K562 (cell line): Measurements from ENCODE around the gene TPGS1. TPM values are rescaled to one million over a fixed set of nuclear protein-coding genes. Genes with fewer than 3 reads are reported as not detected.
A peak's percentile ranks its signal among the peaks of the same experiment; 100 is the strongest.

Experiments used
- CBX1 ChIP-seq: sonication (generic); IDR thresholded peaks from 2 replicates; pipeline ENCODE4 v1.6.1; 2016; ENCODE audit warnings: antibody characterized with exemption, low read depth, mild to moderate bottlenecking
- CBX2 ChIP-seq: fragments of 200-600 bp; sonication (generic); IDR thresholded peaks from one replicate; pipeline ENCODE4 v1.6.1; 2012; ENCODE audit warnings: mild to moderate bottlenecking, low read length, inconsistent platforms; ENCODE audit not compliant: insufficient read depth, poor library complexity, severe bottlenecking
- CLOCK ChIP-seq: fragments of 250-450 bp; sonication (Bioruptor Pico); IDR thresholded peaks from 2 replicates; pipeline ENCODE4 v1.4.0; 2020; ENCODE audit warnings: mild to moderate bottlenecking, moderate library complexity, borderline replicate concordance
- CREB3L1 ChIP-seq: fragments of 450-650 bp; IDR thresholded peaks from 2 replicates; pipeline ENCODE4 v1.6.1; 2014; ENCODE audit warnings: low read depth, mild to moderate bottlenecking, moderate library complexity, borderline replicate concordance
- CREM ChIP-seq: IDR thresholded peaks from 2 replicates; pipeline ENCODE4 v1.6.1; 2014; ENCODE audit warnings: antibody characterized with exemption, low read depth
- E2F6 ChIP-seq, 2 experiments: IDR thresholded peaks; 2 replicates each; pipeline ENCODE4 v1.6.1; 2011; ENCODE audit warnings: borderline replicate concordance in 1 of 2, control low read depth in 1 of 2, low read depth in 1 of 2, low read length in 1 of 2, mild to moderate bottlenecking in 1 of 2, mixed read lengths in 1 of 2, moderate library complexity in 1 of 2; ENCODE audit not compliant: insufficient read depth in 1 of 2, insufficient read length in 1 of 2, poor library complexity in 1 of 2, severe bottlenecking in 1 of 2; ENCODE audit errors: extremely low read depth in 1 of 2
- ETV1 ChIP-seq: fragments of 450-650 bp; conservative IDR thresholded peaks from 2 replicates; pipeline ENCODE4 v1.6.1; 2016; ENCODE audit warnings: missing genetic modification characterization, control low read depth, low read depth, missing compliant biosample characterization
- ETV5 ChIP-seq: sonication (generic); formaldehyde crosslinking; IDR thresholded peaks from 2 replicates; pipeline ENCODE4 v1.4.0; 2020; ENCODE audit warnings: low read depth, mild to moderate bottlenecking, missing genetic modification reagents
- FOXJ3 ChIP-seq: sonication (generic); formaldehyde crosslinking; IDR thresholded peaks from 2 replicates; pipeline ENCODE4 v1.4.0; 2020; ENCODE audit warnings: mild to moderate bottlenecking, missing genetic modification reagents
- NR2C2 ChIP-seq, 2 experiments: fragments of 200-800 bp in 1 of 2; sonication (Bioruptor generic) in 1 of 2; sonication (generic) in 1 of 2; formaldehyde crosslinking in 1 of 2; IDR thresholded peaks; 2 replicates each; pipeline versions ENCODE4 v1.6.1 to v1.8.0; 2016 to 2022; ENCODE audit warnings: mild to moderate bottlenecking in 1 of 2, missing compliant biosample characterization in 1 of 2, missing genetic modification characterization in 1 of 2, missing genetic modification reagents in 1 of 2
- POLR2G ChIP-seq: fragments of 200-400 bp; formaldehyde crosslinking; IDR thresholded peaks from 2 replicates; pipeline ENCODE4 v1.6.1; 2017; ENCODE audit warnings: low read depth, mild to moderate bottlenecking, antibody characterized with exemption, low read length, moderate library complexity
- SP1 ChIP-seq: sonication (generic); formaldehyde crosslinking; IDR thresholded peaks from 2 replicates; pipeline ENCODE4 v1.8.1; 2022; ENCODE audit warnings: mild to moderate bottlenecking, missing genetic modification reagents
- ZBTB7A ChIP-seq: IDR thresholded peaks from 2 replicates; pipeline ENCODE4 v1.6.1; 2011; ENCODE audit warnings: low read depth, mild to moderate bottlenecking, low read length, moderate library complexity, borderline replicate concordance; ENCODE audit not compliant: control insufficient read depth
- ZFP1 ChIP-seq: fragments of 450-650 bp; formaldehyde crosslinking; IDR thresholded peaks from 2 replicates; pipeline ENCODE4 v1.4.0; 2020; ENCODE audit warnings: mild to moderate bottlenecking, mixed read lengths
- ZFP36 ChIP-seq: fragments of 150-350 bp; IDR thresholded peaks from 2 replicates; pipeline ENCODE4 v1.6.1; 2018; ENCODE audit warnings: low read length, low read depth; ENCODE audit not compliant: partially characterized antibody
- ZNF398 ChIP-seq: fragments of 250-450 bp; sonication (Bioruptor Pico); IDR thresholded peaks from 2 replicates; pipeline ENCODE4 v1.8.0; 2021; ENCODE audit warnings: moderate library complexity, mild to moderate bottlenecking, inconsistent platforms
- polyA plus RNA-seq, 8 experiments: library from polyadenylated mRNA; depleted of rRNA in 4 of 8; stranded (reverse) in 5 of 8; unstranded in 3 of 8; fragments of >200 nt; fragmentation: Nextera tagmentation in 2 of 8; fragmentation: Illumina TruSeq in 1 of 8; extraction: Ambion mirVana in 2 of 8; extraction: Trizol in 1 of 8; gene quantifications; 2 replicates each; pipeline versions ENCODE4 v1.2.1 to v1.2.3, GENCODE V29; 2011 to 2014; ENCODE audit warnings: inconsistent platforms in 1 of 8, missing spikeins in 1 of 8
- total RNA-seq, 7 experiments: library from RNA; depleted of rRNA in 6 of 7; stranded (reverse); fragments of >200 nt in 6 of 7; fragmentation: Illumina TruSeq in 2 of 7; extraction: Trizol in 2 of 7; gene quantifications; 2 replicates each; pipeline versions ENCODE4 v1.2.1 to v1.2.3, GENCODE V29; 2011 to 2021; ENCODE audit warnings: low replicate concordance in 1 of 7
- TF ChIP-seq, protein P1 (sequence below): fragments of 450-650 bp; conservative IDR thresholded peaks from 2 replicates; pipeline ENCODE4 v1.6.1; 2016; ENCODE audit warnings: missing genetic modification characterization, low read depth, mild to moderate bottlenecking, missing compliant biosample characterization, moderate library complexity

The TPGS1 gene
- total and polyA plus RNA-seq, 9 of the 15 experiments (the other 6 are each of a cell fraction or from before 2014, with no cell fraction given) = 0.30 to 31.6 (median 1.2) TPM; not detected in 2

DNA sequence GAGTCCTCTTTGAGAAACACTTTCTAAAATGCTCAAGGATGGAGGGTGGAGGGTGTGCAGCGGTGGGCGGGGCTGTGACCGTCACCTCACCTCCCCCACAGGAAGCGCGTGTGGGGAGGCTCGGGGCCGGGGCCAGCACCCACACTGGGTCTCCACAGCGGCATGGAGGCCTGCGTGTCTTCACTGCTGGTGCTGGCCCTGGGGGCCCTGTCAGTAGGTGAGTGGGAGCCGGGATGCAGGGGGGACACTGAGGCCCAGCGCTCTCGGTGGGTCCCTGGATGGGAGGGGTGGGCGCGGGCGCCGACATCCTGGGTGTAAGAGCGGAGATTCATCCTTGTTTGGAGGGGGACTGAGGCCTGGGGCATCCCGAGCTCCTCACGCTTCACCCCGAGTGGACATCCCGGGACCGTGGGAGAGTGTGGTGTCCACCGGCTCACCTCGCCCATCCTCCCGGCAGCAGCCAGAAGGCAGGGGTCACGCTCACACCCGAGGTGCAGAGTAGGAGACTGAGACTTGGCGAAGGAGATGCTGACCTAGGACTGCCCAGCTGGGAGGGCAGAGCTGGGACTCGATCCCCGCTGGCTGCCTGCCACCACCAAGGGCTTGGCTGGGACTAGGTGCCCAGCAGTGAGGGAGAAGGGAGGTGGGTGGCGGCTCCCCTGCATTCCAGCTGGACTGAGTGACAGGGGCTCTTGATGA lies 36.8 kb downstream of the TPGS1 start, which contains the start of gene GZMM (continued):
- TF ChIP-seq ZNF398 (CRISPR knock-in tag) = no peak
- no peak for TF ChIP-seq NR2C2 (CRISPR knock-in tag; IDR thresholded peaks at IDR 0.05)
- no peak for TF ChIP-seq NR2C2 (tag; IDR thresholded peaks at IDR 0.05)
- no peak for TF ChIP-seq ZFP36
- TF ChIP-seq ZFP1 (CRISPR knock-in tag) = no peak
- TF ChIP-seq CREB3L1 = no peak
- TF ChIP-seq POLR2G = peak; percentile 85
- TF ChIP-seq SP1 (CRISPR knock-in tag) = 0 out of 2 replicates have a peak, but pooled peaks have one; percentile 19
- TF ChIP-seq FOXJ3 (CRISPR knock-in tag) = no peak
- TF ChIP-seq ETV1 = peak; percentile 71
- TF ChIP-seq CREM = peak; percentile 55; the same call in 1 of the 2 replicates
- peak in 1 of 2 experiments; percentile 9 for TF ChIP-seq E2F6 (IDR thresholded peaks at IDR 0.05; ENCODE audit: borderline replicate concordance in 1 of 2, extremely low read depth in 1 of 2, insufficient read depth in 1 of 2, insufficient read length in 1 of 2, low read depth in 1 of 2, low read length in 1 of 2, poor library complexity in 1 of 2, severe bottlenecking in 1 of 2)
- TF ChIP-seq, protein P1, sequence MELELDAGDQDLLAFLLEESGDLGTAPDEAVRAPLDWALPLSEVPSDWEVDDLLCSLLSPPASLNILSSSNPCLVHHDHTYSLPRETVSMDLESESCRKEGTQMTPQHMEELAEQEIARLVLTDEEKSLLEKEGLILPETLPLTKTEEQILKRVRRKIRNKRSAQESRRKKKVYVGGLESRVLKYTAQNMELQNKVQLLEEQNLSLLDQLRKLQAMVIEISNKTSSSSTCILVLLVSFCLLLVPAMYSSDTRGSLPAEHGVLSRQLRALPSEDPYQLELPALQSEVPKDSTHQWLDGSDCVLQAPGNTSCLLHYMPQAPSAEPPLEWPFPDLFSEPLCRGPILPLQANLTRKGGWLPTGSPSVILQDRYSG = no peak
- no peak for TF ChIP-seq CBX1
- no peak for TF ChIP-seq CLOCK
- TF ChIP-seq ZBTB7A = peak; percentile 69; the same call in 1 of the 2 replicates
- TF ChIP-seq CBX2 = no peak
- TF ChIP-seq ETV5 (CRISPR knock-in tag) = 0 out of 2 replicates have a peak, but pooled peaks have one; percentile 54
